HG03571 (cell line): Measurements from ENCODE around the gene PDX1.
"Not testable (repeated sequence)": the region's sequence is repeated elsewhere in the genome, so short reads cannot be mapped to it uniquely, and the experiment has no call there.

Experiments
- ATAC-seq: cut with Tn5 transposase; IDR thresholded peaks from one replicate; pipeline ENCODE4 v1.9.1; 2021; ENCODE audit not compliant: unreplicated experiment

PDX1 gene

DNA sequence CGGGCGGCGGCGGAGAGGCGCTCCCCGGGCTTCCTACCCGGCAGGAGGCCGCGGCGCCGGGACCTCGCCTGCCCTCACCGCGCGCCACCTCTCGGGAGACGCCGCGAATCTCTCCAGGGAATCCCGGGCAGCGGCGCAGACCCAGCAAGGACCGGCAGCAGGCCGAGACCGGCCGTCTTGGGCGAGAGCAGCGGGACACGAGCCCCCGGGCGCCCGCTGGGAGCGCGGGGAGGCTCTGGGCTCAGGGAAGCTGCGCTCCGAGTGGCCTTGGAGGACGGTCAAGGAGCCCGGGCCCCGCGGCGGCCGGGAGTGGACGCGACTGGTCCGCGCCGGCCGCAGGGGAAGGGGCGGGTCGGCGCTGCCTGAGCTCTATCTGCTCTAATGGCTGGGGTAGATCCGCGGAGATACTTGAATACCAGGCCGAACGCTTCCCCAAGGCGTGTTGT lies 34.6 kb downstream of the PDX1 start:
- ATAC-seq, result peak; percentile 18

DNA sequence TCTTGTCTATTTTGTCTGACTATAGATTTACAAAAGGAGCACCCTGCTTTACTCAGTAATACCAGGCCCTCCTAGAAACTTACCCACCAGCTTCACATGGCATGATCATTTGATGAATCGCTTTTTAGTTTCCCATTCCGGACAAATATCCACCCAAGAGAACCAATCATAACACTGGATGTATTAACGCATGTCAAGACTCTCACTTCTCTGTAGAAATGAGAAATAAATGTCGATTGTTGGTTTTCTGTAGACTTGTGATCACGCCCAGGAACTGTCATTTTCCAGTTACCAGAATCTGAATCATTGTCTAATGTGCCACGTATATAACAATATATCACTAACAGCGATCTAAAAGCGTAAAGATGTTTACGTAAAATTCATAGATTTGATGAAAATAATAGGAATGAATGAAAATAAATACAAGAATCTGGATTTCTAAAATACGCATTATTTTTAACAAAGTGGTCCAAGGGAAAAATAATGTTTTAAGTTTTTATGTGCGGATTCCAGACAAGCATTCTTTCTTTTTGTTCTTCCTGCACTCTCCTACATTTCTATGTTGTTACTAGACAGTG lies 35.3 kb downstream of the PDX1 start:
- ATAC-seq, result no peak

DNA sequence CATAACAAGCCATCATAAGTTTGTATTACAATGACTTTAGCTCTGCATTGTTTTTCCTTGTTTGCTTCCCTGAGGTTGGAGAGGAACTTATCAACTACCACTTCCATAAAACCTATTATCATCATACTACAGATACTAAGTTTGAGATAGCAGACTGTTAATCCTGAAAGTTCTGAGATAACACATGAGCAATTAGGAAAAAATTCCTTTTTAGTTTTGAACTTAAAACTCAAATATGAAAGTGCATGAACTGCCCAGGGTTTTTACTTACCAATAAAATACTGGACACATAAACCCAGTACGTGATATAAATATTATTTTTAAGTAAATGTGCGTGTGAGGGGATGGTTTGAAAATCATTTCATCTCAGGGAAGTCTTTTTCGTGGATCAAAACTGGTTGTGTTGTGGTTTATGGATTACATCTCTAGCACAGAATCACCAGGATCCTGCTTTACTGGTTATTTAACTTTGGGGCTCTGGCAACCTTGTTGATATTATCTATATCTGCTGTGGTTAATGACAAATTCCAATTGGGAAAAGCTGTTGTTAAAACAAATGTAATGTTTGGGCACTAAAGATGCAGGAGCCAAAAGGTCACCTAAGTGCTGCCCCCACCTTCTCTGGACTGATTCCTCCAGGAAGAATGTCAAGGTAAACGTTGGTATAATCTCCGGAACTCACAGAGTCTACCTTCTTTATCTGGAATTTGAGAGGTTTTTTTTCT lies 36.9 kb downstream of the PDX1 start:
- ATAC-seq, result no peak

DNA sequence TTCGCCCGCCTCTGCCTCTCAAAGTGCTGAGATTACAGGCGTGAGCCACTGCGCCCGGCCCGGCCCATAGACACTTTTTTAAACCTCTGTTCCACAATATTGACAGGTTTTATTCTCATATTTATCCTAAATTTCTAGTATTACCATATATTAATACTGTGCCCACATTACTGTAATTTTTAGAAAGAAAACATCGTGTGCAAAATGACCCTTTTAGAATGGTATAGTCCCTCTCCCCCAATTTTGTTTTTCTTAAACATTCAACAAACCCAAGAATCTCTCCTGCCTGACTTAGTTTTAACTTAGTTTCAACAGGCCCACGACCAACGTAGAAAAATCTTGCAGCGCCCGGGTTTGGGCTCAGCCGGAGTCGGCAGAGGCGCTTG lies 40.2 kb downstream of the PDX1 start:
- ATAC-seq, result no peak

DNA sequence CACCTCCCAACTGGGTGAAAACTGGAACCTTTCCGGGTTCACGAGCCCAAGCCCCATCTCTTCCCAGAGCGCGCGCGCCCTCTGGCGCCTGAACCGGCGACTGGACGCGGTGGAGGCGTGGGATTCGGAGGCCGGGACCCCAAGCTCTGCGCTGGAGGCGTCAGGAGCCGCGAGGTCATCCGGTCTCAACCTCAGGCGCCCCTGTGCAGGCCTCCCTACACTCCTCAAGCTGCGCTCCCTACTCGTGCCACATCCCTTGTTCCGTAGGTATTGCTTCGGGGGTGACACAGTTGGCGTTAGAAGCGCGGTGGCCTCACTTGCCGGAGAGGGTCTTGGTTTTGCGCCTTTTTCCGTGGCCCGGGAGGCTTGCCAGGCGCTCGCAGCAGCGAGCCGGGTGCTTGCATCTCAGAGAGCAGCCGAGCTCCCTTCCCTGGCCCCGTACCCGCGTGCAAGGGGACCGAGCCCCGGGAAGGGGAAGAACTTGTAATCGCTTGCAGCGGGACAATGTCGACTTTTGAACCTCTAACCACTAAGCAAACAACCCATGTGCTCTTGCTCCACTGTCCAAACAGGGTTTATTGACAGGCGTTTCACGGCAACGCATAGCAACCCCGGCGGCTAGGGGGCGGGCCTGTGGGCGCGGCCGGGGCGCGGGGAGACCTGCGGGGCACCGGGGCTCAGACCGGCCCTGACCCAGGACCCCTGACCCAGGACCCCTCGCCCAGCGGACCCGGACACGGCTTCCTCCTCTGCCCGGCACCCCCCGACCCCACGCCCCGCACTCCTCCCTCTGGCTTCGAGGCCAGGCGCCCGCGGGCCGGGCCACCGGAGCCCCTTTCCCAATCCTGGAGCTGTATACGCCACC lies 40.8 kb downstream of the PDX1 start:
- no peak for ATAC-seq

DNA sequence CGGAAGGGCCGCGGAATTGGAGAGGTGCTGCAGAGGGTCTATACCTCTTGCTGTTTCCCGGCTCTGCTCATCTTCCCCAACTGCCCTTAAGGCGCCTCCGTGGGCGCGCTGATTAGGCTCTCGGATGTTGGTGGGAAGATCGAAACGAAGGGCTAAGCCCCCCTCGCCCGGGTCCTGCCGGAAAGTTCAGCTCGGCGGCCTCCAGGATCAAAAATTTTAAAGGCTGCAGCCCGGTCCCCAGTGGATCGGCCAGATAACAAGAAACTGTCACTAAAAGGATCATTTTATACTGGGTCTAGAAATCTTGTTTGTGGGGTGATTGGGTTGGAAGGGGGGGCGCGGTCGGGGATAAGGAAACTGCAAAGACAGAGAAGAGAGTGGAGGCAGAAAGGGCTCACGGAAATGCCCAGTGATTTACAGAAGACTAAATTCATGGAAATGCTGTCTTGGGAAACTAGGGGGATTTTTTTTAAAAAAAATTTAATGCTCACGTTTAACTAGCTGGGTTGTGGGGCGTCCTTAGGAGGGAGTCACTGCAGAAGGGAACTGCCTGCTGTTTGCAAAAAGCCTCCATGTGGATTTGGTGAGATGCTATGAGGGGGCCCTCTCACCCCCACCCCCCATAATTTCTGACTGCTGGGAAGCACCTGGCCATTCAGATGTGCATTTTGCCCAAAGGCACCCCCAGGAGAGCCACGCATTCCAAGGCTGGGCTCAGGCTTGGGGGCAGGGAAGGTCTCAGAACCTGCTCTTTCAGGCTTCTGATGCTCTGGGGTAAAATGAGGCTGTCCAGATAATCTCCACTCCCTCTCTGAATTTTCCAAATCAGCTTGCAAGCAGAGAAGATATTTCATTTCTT lies 41.7 kb downstream of the PDX1 start:
- ATAC-seq, result no peak

DNA sequence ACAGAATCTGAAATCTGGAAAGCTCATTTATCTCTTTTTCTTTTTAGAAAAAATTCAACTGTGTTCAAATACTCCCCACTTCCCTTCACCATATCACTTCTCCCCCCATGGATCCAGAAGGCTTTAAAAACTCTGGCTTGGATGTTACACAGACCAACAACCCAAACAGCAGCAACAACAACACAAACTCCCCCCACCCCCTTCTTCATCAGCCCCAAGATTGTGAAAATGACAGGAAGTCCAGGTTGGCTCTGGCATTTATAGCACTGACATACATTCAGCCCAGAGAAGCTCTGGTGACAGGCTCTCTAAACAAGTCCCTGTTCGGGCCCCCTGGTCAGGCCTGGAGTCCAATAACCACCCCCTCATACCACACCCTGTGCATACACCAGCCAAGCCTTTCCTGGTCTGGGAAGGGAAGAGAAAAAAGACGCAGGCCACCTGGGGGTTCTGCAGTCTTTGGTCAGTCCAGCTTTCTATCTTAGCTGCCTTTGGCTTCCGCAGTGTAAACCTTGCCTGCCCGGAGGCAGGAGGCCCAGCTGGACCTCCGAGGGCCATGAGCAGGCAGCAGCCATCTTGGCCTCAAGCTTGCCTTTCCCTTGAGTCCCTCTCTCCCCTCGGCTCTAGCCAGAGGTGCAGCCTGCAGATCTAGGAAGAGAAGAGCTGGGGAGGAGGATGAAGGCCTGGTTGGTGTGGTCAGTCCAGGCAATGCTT lies 42.5 kb downstream of the PDX1 start:
- no peak for ATAC-seq

DNA sequence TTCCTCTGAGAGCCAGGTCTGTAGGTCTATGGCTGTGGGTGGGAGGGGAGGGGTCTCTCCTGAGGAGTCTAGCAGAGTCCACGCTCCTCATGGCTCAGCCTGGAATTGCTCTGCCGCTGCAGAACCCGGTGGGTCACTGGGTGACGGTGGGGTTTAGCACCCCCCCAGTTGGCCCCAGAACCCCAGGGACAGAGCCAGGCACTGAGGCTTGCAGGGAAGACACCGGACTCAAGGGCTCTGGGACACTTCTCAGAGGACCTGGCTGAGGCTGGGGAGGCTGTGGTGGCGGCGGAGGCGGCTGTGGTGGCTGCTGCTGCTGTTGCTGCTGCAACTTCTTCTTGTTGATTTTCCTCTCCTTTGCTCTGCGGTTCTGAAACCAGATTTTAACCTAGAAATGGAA lies 43.2 kb downstream of the PDX1 start:
- ATAC-seq, result no peak

DNA sequence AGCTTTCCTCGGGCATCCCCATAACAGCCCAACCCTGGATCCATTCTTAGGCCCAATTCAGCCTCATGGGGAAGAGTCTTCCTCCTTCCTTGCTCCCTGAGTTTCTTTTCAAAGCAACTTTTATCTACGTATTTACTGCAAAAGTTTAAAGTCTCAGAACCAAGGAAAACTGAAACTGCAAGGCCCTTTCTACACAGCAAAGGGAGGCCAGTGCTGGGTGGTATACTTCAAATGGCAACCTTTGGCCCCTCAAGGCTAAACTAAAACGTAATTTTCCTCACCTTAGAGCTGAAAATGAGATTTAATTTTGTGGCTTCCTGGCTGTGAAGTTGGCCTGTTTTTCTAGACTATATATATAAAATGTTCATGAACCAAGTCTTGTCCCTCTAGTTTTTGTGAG lies 43.7 kb downstream of the PDX1 start:
- no peak for ATAC-seq

DNA sequence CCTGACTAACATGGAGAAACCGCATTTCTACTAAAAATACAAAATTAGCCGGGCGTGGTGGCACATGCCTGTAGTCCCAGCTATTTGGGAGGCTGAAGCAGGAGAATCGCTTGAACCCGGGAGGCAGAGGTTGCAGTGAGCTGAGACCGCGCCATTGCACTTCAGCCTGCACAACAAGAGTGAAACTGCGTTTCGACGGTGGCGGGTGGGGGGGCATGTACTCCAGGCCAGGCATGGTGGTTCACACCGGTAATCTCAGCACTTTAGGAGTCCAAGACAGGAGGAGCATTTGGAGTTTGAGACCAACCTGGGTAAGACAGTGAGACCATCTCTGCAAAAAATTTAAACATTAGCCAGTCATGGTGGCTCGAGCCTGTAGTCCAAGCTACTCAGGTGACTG lies 44.4 kb downstream of the PDX1 start:
- not testable (repeated sequence) for ATAC-seq

DNA sequence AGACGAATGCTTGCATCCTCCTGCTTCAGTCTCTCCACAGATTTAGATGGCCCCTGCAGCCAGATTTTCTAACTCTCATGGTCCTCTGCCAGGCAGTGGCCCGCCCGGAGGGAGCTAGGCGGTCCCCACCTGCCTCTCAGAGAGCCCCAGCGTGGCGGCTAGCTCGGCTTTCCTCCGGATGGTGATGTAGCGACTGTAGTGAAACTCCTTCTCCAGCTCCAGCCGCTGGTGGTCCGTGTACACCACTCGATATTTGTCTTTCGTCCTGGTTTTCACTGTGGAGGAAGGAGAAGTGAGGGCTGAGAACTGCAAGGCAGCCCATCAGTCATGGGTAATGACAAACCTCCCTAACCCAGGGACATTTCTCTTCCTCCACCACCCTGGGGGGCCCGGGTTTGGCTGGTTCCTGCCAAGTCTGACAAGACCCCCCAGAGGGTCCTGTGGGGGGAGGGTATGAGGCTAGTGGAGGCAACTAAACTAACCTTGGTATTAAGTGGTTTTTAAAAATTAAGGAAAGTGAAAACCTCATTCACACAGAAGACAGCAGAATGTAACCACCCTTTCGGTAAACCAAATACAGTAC lies 45.0 kb downstream of the PDX1 start:
- no peak for ATAC-seq

DNA sequence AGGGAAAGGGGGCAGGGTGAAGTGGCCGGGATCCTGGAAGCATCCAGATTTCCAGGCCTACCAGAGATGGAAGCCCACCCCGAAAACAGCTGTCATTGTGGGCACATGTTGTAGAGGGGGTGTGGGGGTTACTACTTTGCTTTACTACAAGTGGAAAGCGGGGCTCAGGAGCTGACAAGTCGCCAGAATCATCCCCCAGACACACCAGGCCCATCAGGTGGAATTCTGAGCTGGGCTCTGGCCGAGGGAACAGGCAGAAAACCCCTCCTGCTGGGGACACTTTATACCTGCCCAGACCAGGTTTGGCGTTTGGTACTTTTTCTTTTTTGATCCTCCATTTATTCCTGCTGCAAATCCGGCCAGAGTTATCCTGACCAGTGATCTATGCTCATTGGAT lies 45.5 kb downstream of the PDX1 start:
- no peak for ATAC-seq

DNA sequence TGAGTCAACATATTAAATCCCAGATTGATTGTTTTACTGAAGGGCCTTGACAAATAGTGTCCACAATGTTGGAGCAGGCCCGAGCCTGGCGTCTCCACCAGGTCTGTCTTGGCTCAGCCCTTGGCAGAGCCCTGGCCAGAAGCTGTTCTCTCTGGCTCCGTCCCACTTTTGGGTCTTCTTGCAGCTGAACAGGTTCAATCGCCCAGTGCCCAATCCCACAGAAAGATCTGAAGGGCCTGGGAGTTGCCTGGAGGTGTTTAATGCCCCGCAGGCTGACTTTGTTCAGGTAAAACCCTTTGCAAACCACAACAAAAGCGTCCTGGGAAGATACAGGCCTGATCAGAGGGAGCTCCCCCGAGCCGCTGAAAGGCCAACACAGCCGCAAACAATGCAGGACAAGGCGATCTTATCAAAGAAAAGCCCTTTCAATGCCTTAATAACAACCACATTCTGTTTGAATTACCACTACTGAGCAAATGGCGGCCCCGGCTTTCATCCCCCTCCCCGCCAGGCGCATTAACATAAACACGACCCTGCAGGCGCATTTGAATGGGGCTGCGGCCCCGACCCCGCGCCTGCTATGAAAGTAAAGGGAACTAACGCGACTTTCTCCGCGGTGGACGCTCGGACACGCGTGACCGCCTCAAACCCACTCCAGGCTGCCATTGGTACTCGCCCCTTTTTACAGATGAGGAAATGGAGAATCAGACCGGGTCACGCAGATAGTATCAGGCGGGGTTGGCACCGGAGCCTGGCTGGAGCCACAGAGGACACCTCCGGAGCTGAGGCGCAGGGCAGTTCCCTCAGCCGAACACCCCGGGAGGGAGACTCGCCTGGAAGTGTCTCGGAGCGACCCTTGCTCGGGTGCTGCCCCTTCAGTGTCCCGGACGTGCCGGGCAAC lies 46.2 kb downstream of the PDX1 start:
- no peak for ATAC-seq

DNA sequence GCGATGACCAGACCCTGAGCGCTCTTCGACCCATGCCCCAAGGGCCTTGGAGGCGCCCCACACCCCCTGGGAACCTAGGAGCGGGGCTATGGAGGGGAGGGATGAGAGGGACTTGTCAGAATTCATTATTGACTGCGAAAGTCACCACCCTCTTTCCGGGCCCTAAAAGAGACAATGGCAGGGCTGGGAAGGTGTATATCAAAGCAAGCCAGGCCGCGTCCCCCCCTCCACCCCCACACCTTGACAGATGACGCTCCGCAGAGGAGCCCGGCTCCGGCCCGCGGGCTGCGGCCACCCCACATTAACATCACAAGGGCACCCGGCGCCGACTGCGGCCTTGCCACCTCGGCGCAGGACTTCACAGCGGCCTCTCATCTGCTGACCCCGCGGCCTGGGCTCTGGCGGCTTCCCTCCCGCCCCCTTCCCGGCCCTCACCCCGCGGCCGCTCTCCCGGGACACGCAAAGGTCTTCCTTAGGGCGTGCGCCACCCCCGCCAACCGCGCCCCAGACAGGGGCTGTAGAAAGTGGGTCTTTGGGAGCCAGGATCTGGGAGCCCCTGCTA lies 46.9 kb downstream of the PDX1 start:
- no peak for ATAC-seq

DNA sequence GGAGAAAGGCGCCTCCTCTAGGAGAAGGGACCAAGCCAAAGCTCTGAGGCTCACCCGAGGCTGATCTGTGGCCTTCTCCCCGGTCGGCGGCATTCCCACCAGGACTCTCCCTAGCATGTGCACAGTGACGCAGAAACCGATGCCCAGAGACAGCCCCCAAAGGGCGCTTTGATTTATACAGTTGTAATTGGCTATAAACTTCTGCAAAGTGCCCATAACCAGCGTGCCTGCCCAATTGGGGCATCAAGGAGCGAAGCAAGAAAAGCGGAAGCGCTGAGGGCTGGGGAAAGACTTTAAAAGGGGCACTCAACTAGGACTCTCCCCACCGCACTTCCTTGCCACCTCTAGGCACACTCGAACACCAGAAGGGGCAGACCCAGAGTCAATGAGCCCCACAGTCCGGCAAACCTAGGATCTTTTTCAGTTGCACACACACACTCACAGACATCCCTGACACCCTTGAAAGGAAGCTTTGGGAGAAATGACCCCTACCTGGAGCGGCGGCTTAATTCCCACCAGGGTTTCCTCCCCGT lies 47.5 kb downstream of the PDX1 start:
- no peak for ATAC-seq

DNA sequence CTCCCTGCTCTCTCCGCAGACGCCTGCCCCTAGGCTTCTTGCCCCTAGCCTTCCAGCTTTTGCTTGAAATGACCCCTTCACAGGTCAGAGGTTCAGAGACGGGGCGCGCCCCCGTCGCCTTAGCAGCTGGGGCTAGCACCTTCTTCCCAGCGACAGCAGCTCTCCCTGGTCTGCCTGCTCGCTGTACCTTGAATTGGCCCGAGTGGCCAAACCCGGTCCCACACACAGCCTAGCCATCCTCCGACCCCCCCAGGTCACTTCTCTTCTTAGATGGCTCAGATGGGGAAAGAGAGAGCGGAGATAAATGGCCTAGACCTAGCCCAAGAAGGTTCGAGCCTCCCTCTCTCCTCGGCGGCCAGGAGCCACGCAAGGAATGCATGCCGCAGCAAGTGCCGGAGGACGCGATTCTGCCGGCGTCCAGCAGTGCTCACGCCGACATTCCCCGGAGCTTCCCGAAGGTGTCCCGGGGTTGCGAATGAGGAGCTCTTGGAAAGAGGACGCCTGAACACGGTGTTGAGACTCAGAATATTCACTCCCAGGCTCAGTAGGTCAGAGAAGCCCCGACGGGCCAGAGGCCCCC lies 48.0 kb downstream of the PDX1 start:
- ATAC-seq, result no peak

DNA sequence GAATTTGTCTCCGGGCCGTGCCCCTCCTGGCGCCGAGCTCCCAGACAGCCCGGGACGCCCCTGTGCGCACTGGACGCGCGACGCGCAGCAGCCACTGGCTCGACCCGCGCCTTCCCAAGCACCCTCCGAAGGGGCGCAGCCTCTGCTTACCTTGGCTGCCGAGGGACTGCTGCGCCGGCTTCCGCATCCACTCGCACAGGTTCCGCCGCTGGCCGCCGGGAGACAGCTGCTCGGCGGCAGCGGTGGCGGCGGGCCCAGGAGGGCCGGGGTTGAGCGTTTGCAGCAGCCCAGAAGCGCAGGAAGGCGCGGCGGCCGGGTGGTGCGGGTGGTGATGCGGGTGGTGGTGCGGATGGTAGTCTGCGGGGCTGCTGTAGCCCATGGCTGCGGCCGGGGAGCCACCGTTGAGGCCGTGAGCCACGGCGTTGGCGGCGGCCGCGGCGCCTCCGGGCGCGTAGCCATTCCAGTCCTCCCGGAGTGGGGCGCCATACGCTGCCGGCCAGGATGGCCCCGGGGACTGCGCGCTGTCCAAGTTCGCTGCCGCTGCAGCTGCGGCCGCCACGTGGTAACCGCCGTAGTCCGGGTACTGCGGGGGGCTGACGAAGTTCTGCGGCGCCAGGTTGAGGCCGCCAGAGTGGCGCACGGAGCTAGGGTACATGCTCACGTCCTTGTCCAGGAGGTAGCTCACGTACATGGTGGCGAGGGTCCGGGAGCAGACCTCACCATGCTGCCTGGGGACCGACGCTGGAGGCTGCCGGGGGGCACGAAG lies 48.7 kb downstream of the PDX1 start:
- no peak for ATAC-seq
